PFSK-1 (cell line): Measurements from ENCODE around the gene TTYH2.

Experiments
- POLR2AphosphoS5 ChIP-seq: IDR thresholded peaks from 2 replicates; pipeline ENCODE4 v1.6.1; 2012; ENCODE audit warnings: low read depth, mild to moderate bottlenecking, control low read depth, low read length, moderate library complexity
- SIN3A ChIP-seq: IDR thresholded peaks from 2 replicates; pipeline ENCODE4 v1.6.1; 2012; ENCODE audit warnings: mild to moderate bottlenecking, low read length, moderate library complexity, borderline replicate concordance; ENCODE audit not compliant: insufficient read depth
- TAF1 ChIP-seq: IDR thresholded peaks from 2 replicates; pipeline ENCODE4 v1.6.1; 2012; ENCODE audit warnings: low read length, control low read depth, borderline replicate concordance; ENCODE audit not compliant: insufficient read depth

DNA sequence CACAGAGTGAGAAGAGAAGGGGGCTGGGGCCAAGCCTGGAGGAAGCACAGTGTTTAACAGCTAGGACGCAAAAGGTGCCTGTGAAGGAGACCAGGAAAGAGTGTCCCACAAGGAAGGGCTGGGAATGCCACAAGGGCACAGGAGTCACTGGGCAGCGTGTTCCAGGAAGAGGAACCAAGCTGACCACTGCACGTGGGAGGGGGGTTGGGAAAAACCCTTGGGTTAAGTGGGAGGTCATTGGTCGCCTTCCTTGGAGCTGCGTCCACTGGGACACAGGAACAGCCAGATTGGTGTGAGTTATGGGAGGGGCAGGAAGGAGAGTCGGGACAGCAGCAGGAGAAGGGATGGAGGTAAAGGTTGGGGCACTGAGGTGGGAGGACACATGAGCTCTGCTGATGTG, 12.9 kb downstream of the TTYH2 start:
- TF ChIP-seq POLR2AphosphoS5 = no peak
- no peak for TF ChIP-seq TAF1
- no peak for TF ChIP-seq SIN3A
